Skeletal muscle tissue (tissue), 4 donors: ENCODE results near the gene HECTD3. TPM values are rescaled to one million over a fixed set of nuclear protein-coding genes. Genes with fewer than 3 reads are reported as not detected.

Source experiments
- H3K27ac ChIP-seq: one replicate; pipeline ENCODE4 v1.7.0; 2013; ENCODE audit warnings: mild to moderate bottlenecking, low read depth, low read length, inconsistent platforms
- H3K27me3 ChIP-seq, 3 donors: one replicate each; pipeline ENCODE4 v1.7.0; 2013; ENCODE audit warnings: low read length in 3 of 3; ENCODE audit not compliant: control insufficient read depth in 3 of 3, insufficient read depth in 3 of 3
- H3K36me3 ChIP-seq, 3 donors: one replicate each; pipeline ENCODE4 v1.7.0; 2013; ENCODE audit warnings: low read length in 3 of 3; ENCODE audit not compliant: control insufficient read depth in 3 of 3, insufficient read depth in 3 of 3
- H3K4me1 ChIP-seq, 3 donors: one replicate each; pipeline ENCODE4 v1.7.0; 2013; ENCODE audit warnings: low read length in 3 of 3, mild to moderate bottlenecking in 3 of 3; ENCODE audit not compliant: control insufficient read depth in 3 of 3, insufficient read depth in 3 of 3
- H3K4me3 ChIP-seq, 3 donors: one replicate each; pipeline ENCODE4 v1.7.0; 2013; ENCODE audit warnings: low read length in 3 of 3
- H3K9ac ChIP-seq, 3 donors: one replicate each; pipeline ENCODE4 v1.7.0; 2013; ENCODE audit warnings: low read length in 3 of 3, mild to moderate bottlenecking in 3 of 3, moderate library complexity in 2 of 3, low read depth in 1 of 3
- H3K9me3 ChIP-seq, 3 donors: one replicate each; pipeline ENCODE4 v1.7.0; 2013; ENCODE audit warnings: low read length in 3 of 3; ENCODE audit not compliant: control insufficient read depth in 3 of 3
- total RNA-seq: library from RNA; depleted of rRNA; stranded (reverse); fragments of >200 nt; gene quantifications from one replicate; pipeline ENCODE4 v1.2.3, GENCODE V29; 2014
- donor health status: Osteomylitis.

Gene HECTD3
- total RNA-seq, 1 donor from 2014 or later, result 8.9 TPM

- peaks cover 2 to 7% (median 6%) of the 10 kb centered on the region in 3 donors for H3K36me3 ChIP-seq
Observed at GRCh38 chr1:45038240-45038639, 27.1 kb upstream of the HECTD3 start.

GRCh38 chr1:45037456-45037855 is 26.3 kb upstream of the HECTD3 start:
- Histone ChIP-seq H3K9me3 (no peaks in the 10 kb centered on the region), H3K27ac (no peak overlapping the region), H3K4me1 (no peaks in the 10 kb centered on the region), H3K4me3 (no peak overlapping the region), H3K27me3 (no peaks in the 10 kb centered on the region), H3K36me3 (peaks cover 2 to 7% (median 6%) of the 10 kb centered on the region in 3 donors), H3K9ac (no peak overlapping the region)

More at GRCh38 chr1:45038240-45038639, 27.1 kb upstream of the HECTD3 start:
- H3K4me1 ChIP-seq, result no peaks in the 10 kb centered on the region
- H3K27me3 ChIP-seq, result no peaks in the 10 kb centered on the region
- H3K9me3 ChIP-seq, result no peaks in the 10 kb centered on the region
- no peak overlapping the region for H3K9ac ChIP-seq
- no peak overlapping the region for H3K4me3 ChIP-seq
- no peak overlapping the region for H3K27ac ChIP-seq

GRCh38 chr1:45035631-45036301 is 24.6 kb upstream of the HECTD3 start:
- no peak overlapping the region for H3K9ac ChIP-seq
- no peaks in the 10 kb centered on the region for H3K27me3 ChIP-seq
- no peak overlapping the region for H3K27ac ChIP-seq
- H3K4me1 ChIP-seq, result no peaks in the 10 kb centered on the region
- peaks cover 2 to 7% (median 6%) of the 10 kb centered on the region in 3 donors for H3K36me3 ChIP-seq
- H3K9me3 ChIP-seq, result no peaks in the 10 kb centered on the region
- no peak overlapping the region for H3K4me3 ChIP-seq

- Histone ChIP-seq H3K9ac (no peak overlapping the region), H3K27ac (no peak overlapping the region)
Observed at GRCh38 chr1:45033356-45033755, 22.2 kb upstream of the HECTD3 start.

DNA sequence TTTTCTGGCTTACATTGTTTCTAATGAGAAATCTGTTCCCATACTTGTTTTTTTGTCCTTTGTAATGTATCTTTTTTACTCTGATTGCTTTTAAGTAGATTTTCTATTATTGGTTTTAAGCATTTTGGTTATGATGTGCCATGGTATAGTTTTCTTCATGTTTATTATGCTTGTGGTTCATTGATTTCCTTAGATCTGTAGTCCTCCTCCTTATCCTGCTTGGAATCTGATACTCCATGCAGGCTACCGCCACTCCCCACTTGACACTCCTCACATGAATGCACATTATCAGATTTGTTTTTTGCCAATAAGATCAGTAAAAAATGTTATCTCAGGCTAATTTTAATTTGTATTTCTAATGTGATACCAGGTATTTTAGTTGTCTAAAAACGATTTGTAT is 21.7 kb upstream of the HECTD3 start:
- Histone ChIP-seq H3K4me1 (no peaks in the 10 kb centered on the region), H3K36me3 (peaks cover 2 to 7% (median 6%) of the 10 kb centered on the region in 3 donors), H3K4me3 (no peak overlapping the region), H3K27me3 (no peaks in the 10 kb centered on the region), H3K27ac (no peak overlapping the region), H3K9me3 (no peaks in the 10 kb centered on the region), H3K9ac (no peak overlapping the region)

More at GRCh38 chr1:45033356-45033755, 22.2 kb upstream of the HECTD3 start:
- Histone ChIP-seq H3K27me3 (no peaks in the 10 kb centered on the region), H3K9me3 (no peaks in the 10 kb centered on the region), H3K4me3 (no peak overlapping the region), H3K4me1 (no peaks in the 10 kb centered on the region), H3K36me3 (peaks cover 2 to 7% (median 6%) of the 10 kb centered on the region in 3 donors)

- no peaks in the 10 kb centered on the region for H3K4me1 ChIP-seq
- H3K36me3 ChIP-seq, result no peaks in the 10 kb centered on the region
- H3K9me3 ChIP-seq, result no peaks in the 10 kb centered on the region
- H3K9ac ChIP-seq, result no peak overlapping the region
- H3K27ac ChIP-seq, result no peak overlapping the region
- no peak overlapping the region for H3K4me3 ChIP-seq
- no peaks in the 10 kb centered on the region for H3K27me3 ChIP-seq
Observed at GRCh38 chr1:45026446-45026845, 15.3 kb upstream of the HECTD3 start.

DNA sequence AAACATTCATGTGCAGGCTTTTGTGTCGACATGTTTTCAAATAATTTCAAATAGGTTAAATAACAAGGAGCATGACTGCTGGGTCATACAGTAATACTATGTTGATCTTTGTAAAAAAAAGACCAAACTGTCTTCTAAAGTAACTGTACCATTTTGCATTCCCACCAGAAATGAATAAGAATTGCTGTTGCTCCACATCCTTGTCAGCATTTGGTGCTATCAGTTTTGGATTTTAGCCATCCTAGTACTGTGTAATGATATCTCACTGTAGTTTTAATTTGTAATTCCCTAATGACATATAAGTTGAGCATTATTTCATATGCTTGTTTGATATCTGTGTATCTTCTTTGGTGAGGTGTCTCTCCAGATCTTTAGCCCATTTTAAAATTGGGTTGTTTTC is 12.5 kb upstream of the HECTD3 start:
- no peak overlapping the region for H3K4me3 ChIP-seq
- H3K27me3 ChIP-seq, result no peaks in the 10 kb centered on the region
- H3K9ac ChIP-seq, result no peak overlapping the region
- H3K27ac ChIP-seq, result no peak overlapping the region
- no peaks in the 10 kb centered on the region for H3K4me1 ChIP-seq
- no peaks in the 10 kb centered on the region for H3K9me3 ChIP-seq
- H3K36me3 ChIP-seq, result no peaks in the 10 kb centered on the region

- Histone ChIP-seq H3K4me3 (no peak overlapping the region), H3K27ac (no peak overlapping the region), H3K36me3 (peaks cover 6 to 18% (median 17%) of the 10 kb centered on the region in 3 donors), H3K27me3 (no peaks in the 10 kb centered on the region), H3K4me1 (peaks cover 11 to 20% (median 14%) of the 10 kb centered on the region in 3 donors), H3K9ac (no peak overlapping the region), H3K9me3 (no peaks in the 10 kb centered on the region)
Observed at GRCh38 chr1:45018599-45019230, 7.6 kb upstream of the HECTD3 start.

DNA sequence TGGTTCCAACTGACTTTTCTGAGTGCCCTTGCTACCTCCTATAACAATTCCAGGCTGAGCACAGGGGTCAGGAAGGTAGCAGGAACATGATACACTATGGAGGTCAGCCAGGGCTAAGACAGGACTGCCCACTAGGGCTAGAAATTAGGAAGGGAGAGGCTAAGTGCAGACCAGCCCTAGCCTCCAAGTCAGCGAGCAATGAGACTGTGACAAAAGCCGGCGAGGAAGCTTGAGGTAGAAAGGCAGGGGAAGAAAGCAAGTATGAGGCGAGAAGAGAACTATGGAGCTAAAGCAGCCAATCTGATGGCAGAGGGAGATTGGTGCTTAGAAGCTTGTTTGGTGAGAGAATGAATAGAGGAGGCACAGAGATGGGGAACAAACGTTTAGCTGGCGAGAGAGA is 5.6 kb upstream of the HECTD3 start:
- peak overlapping the region in 2 of 3 donors; percentile 1 to 17 for H3K9ac ChIP-seq
- no peak overlapping the region for H3K27ac ChIP-seq
- H3K4me3 ChIP-seq, result no peak overlapping the region
- no peaks in the 10 kb centered on the region for H3K9me3 ChIP-seq
- peaks cover 28 to 35% (median 30%) of the 10 kb centered on the region in 3 donors for H3K4me1 ChIP-seq
- H3K27me3 ChIP-seq, result no peaks in the 10 kb centered on the region
- H3K36me3 ChIP-seq, result peaks cover 12 to 21% (median 20%) of the 10 kb centered on the region in 3 donors

DNA sequence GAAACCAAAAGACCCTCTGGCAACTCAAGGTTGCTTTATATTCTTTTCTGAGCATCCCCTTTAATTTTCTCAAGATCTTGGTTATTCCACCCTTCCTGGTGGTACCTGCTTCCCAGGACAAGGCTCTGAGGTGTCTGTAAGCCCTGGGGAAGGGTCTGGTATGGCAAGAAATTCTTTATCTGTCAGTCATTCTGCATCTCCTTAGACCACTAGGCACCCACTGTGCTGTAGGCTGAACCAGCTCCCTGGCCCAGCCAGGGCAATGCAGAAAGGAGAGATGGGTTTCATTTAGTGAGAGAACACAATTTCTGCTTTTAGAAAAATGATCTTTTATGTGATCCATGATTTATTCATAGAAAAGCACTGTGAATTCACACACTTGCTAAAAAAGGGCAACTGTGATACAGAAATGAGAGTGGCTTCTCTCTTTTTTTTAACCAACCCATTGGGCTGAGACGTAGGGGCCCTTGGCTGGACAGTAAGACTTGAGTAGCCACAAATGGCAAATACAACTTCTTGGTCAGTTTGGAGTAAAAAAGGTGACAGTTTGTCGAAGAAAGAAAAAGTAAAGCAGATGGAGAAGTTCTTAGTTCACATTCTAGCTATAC is 5.1 kb upstream of the HECTD3 start:
- H3K9ac ChIP-seq, result peak overlapping the region in 2 of 3 donors; percentile 1 to 17
- H3K9me3 ChIP-seq, result no peaks in the 10 kb centered on the region
- H3K4me1 ChIP-seq, result peaks cover 34 to 41% (median 36%) of the 10 kb centered on the region in 3 donors
- no peak overlapping the region for H3K27ac ChIP-seq
- peaks cover 12 to 21% (median 20%) of the 10 kb centered on the region in 3 donors for H3K36me3 ChIP-seq
- H3K4me3 ChIP-seq, result no peak overlapping the region
- no peaks in the 10 kb centered on the region for H3K27me3 ChIP-seq
